Inflammatory macrophage treated with lipopolysaccharide for 4 hours (primary cell): Measurements from ENCODE around the gene HK3.
"Not testable (repeated sequence)": the region's sequence is repeated elsewhere in the genome, so short reads cannot be mapped to it uniquely, and the experiment has no call there.

Experiments
- DNase-seq: peaks from one replicate; pipeline ENCODE4 v3.0.0-alpha.2; 2020

HK3 gene

GRCh38 chr5:176881816-176882566, 17.2 kb downstream of the HK3 start:
- no peak for DNase-seq

DNA sequence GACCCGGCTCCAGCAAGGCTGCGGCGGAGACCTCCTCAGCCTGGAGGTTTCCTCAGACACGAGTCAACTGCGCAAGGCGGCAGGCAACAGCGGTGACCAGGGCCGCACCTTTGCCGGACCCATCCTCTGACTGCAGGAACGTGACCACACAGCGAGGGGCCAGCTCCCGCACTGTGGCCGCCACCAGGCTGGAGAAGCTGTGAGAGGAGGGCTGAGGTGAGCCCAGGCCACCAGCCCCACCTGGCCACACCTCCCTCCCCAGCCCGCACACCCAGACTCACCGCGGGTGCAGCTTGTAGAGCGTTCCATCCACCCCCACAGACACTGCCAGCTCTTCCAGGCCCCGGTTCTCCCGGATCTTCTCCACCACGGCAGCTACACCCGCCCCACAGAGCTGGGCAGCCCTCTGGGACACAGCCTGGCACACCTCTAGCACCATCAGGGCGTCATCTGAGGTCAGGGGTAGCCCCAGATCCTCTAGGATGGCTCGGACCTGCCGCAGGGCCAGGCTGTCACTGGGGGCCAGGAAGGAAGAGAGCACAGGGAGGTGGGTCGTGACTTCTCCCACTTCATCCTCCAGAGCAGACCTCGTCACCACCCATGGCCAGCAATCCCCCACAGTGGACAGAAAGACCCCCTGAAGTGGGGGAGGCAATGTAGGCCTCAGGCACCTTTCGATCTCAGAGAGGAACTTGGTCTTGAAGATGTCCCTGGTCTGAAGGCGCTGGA, 18.0 kb downstream of the HK3 start:
- DNase-seq, result no peak

DNA sequence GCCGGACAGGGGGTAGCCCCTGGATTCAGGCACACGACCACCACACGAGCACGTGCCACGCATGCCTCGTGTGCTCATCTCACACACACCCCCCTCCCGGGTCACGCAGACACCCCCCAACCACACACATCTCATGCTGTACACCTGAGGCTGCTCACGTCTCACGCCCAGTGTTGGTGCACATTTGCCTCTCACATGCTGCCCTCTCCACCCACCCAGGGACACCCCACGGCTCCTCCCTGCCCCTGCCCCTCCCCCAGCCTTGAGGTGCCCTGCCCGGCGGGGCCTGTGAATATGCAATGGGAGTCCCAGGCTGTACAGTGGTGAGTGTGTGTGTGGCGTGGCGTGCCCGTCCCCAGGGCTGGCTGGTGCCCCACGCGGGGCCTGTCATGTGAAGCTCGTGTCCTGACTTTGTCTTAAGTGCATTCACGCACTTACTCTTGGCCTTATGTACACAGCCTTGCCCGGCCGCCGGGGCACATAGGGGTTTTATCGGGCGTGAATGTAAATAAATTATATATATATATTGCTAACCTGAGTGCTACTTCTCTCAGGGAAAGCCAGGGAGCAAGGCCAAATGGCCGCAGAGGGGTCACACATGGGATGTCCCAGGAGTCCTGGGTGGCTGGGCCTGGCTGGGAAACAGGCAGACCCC, 18.7 kb downstream of the HK3 start:
- DNase-seq, result no peak

DNA sequence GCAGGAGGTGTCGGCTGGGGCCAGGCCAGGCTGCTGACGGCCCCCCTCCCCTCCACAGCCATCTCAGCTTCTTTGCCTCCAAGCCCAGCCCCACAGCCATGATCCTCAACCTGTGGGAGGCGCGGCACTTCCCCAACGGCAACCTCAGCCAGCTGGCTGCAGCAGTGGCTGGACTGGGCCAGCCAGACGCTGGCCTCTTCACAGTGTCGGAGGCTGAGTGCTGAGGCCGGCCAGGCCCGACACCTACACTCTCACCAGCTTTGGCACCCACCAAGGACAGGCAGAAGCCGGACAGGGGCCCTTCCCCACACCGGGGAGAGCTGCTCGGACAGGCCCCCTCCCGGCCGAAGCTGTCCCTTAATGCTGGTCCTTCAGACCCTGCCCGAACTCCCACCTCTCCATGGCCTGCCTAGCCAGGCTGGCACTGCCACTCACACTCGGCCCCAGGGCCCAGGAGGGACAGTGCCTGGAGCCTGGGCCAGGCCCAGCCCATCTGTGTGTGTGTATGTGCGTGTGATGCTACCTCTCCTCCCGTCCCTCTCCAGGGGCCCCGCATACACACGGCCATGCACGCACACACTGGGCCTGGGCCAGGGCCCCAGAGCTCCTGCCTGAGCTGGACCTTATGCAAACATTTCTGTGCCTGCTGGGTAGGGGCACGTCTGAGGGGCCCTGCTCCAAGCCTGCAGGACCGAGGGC, 19.3 kb downstream of the HK3 start:
- DNase-seq, result no peak

GRCh38 chr5:176878906-176879662, 20.1 kb downstream of the HK3 start:
- DNase-seq, result no peak

- DNase-seq, result no peak
Measured at GRCh38 chr5:176878463-176878862, 20.7 kb downstream of the HK3 start.

DNA sequence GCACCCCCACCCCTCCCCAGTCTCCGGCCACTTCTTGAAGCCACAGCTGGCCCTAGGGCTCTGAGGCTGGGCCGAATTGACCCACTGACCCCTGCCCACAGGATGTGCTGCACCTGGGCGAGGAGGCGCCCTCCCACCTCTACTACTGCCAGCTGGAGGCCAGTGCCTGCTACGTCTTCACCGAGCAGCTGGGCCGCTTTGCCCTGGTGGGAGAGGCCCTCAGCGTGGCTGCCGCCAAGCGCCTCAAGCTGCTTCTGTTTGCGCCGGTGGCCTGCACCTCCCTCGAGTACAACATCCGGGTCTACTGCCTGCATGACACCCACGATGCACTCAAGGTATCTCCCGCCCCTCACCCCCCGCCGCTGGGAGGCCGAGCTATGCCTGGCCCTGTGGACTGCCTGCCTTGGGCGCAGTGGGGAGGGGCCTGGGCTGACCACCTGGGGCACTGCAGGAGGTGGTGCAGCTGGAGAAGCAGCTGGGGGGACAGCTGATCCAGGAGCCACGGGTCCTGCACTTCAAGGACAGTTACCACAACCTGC, 21.3 kb downstream of the HK3 start:
- DNase-seq, result no peak

DNA sequence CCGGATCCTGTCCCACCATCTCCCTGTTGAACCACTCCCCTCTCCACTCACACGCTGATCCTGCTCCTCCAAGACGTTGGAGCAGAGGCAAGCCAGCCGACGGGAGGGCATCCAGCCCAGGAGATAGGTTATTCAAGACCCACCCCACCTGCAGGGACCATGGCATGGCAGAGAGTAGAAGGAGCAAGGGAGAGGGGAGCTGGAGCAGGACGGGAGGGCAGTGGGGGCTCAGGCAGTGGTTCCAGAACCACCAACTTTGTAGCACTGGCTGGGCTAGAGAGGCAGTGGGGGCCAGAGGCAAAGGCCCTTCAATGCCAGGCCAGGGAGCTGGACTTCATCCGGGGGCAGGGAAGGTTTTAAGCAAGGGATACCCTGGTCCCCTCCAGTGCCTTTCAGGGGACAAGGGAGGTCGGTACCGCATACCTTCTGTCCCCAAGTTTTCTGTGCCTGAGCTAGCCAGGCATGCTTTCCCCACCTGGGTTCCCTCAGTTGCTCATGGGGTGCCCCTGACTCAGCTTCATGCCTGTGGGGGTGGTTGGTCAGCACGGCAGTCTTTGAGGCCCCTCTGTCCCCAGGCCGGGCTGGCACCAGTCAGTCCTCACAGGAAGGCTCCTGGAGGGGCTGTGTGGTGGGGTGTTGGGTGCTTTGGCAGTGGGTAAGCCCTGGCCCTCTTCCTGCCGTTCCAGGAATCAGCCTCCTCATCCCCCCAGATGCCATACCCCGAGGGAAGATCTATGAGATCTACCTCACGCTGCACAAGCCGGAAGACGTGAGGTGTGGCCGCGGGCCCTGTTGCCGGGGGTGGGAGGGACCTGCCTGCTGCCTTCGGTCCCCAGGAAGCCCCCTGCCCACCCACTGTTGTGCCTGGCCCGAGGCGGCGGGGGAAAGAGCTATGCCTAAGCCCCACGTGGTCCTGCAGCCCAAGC, 22.4 kb downstream of the HK3 start:
- no peak for DNase-seq

DNA sequence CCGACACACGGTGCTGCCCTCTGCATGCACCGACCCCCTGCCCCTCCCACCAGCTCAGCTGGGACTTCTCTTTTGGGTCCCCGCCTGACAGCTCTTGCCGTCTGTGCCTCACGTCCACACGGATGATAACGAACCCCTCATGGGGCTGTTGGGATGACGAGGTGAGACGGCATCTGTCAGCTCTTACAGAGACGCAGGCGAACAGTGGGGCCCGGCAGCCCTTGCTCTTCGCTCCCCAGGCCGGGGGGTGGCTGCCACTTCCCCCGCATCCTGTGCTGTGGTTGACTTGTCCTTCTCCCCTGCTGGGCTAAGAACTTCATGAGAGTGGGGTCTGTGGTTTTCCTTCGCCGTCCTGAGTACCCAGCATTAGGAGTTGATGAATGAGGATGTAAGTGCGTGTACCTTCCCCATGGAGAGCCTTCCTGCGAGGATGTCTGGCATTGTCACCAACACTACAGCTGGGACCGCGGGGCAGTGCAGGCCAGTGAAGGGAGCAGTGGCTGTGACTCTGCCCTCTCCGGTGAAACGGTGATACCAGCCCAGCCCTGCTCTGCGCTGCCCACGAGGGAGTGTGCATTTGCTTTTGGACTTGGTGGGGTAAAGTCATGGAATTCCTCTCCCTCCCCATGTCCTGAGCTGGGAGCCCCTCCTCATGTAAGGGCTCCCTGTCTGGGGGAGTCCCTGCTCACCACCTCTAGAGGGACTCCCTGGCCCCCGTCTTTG, 23.2 kb downstream of the HK3 start:
- DNase-seq, result peak; percentile 24

DNA sequence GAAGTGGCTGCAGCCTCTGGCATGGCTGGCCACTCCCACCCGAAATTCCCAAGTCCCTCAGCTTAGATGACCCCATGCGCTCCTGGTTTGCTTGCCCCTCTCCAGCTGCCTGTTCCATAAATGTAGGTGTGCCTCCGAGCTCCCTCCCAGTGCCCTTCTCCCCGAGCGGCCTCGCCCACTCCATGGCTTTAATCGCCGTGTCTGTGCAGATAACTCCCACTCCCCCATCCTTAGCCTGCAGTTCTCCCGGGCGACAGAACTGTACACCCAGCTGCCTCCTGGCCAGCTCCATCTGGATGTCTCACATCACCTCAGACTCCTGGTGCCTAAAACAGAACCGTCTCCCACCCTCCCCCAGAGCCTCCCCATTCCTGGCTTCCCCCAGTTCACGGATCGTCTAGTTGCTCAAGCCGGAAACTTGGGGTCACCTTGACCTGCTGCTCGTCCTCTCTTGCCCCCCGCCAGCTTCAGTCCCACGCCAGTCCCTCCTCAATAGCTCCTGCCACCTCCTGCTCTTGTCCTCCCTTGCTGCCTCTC, 24.1 kb downstream of the HK3 start:
- no peak for DNase-seq

DNA sequence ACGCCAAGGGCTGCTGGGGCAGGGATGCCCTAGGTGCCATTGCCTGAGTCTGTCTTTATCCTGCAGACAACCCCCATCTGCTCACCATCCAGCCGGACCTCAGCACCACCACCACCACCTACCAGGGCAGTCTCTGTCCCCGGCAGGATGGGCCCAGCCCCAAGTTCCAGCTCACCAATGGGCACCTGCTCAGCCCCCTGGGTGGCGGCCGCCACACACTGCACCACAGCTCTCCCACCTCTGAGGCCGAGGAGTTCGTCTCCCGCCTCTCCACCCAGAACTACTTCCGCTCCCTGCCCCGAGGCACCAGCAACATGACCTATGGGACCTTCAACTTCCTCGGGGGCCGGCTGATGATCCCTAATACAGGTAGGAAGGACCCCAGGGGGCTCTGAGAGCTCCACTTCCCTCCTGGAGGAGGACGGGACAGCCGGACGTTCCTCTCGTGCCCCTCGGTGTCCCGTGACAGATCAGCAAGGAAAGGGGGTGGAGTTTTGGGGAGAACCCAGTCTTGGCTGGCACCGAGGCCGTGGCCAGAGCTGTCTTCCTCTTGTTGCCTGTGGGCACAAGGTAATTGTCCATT, 24.9 kb downstream of the HK3 start:
- no peak for DNase-seq

DNA sequence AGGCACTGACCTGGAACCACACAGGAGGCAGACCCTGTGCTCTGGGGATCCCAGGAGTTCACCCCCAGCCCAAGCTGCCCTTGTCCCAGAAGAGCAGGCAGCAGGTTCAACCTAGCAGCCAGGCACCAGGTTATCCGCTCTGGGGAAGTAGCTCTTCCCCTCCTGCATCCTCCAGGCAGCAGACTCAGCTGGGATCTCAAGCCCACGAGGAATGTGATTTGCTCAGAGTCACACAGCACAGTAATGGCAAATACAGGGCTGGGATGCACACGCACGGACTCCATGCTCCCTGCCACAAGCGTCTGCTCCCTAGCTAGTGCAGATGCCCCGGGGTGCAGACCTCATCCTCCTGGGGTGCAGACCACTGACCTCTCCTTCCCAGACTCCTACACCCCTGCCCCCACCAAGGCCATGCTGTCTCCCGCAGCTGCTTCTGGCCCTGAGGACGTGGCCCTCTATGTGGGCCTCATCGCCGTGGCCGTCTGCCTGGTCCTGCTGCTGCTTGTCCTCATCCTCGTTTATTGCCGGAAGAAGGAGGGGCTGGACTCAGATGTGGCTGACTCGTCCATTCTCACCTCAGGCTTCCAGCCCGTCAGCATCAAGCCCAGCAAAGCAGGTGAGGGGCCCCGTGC, 25.5 kb downstream of the HK3 start:
- no peak for DNase-seq

GRCh38 chr5:176873011-176873410, 26.1 kb downstream of the HK3 start:
- not testable (repeated sequence) for DNase-seq

GRCh38 chr5:176872586-176872985, 26.6 kb downstream of the HK3 start:
- not testable (repeated sequence) for DNase-seq

- not testable (repeated sequence) for DNase-seq
Measured at GRCh38 chr5:176870644-176871043, 28.5 kb downstream of the HK3 start.

- DNase-seq, result no peak
Measured at GRCh38 chr5:176870110-176870591, 29.0 kb downstream of the HK3 start.

- DNase-seq, result no peak
Measured at GRCh38 chr5:176869501-176870109, 29.5 kb downstream of the HK3 start.

GRCh38 chr5:176868731-176869130, 30.4 kb downstream of the HK3 start:
- DNase-seq, result no peak

- DNase-seq, result no peak
Measured at GRCh38 chr5:176868126-176868525, 31.0 kb downstream of the HK3 start.
